K562 treated with DMSO at 1 percent for 4 hours (cell line): ENCODE measurements around the gene CPB1. TPM values are rescaled to one million over a fixed set of nuclear protein-coding genes. Genes with fewer than 3 reads are reported as not detected.

Source experiments
- total RNA-seq: library from RNA; unstranded; fragments of 300-600 nt; gene quantifications from 2 replicates; pipeline ENCODE4 v1.2.3, GENCODE V29; 2022; ENCODE audit not compliant: insufficient read depth

Gene CPB1
- total RNA-seq = not detected in 2 replicates

GRCh38 chr3:148827585-148827984, at the start of gene CPB1:
Gene CPB1 (plus strand): TSS chr3:148827811. CDS start chr3:148827824, 13 bp downstream.

DNA sequence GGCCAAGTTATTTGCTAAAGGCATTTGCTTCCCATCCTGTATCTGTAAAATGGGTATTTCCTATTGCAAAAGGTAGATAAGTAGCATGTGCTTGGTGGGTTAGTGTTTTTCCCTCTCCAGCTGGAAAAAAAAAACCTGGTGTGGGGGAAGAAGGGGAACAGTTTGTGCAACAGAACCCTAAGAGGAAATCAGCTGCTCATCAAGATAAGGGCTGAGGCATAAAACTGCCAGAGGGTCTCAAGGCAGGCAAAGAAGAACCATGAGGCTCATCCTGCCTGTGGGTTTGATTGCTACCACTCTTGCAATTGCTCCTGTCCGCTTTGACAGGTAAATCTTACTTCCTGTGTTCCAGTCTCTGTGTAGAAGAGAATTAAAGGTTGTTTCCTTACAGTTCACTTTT, 37.4 kb downstream of the CPB1 start, which contains the start of gene CPA3:
CPA3 (plus strand) TSS at position 248 of the 400 bp plus-strand sequence; CDS start at position 260, 12 bp downstream.

Other genes starting within 250 kb of the CPB1 start
- gene AGTR1, start 129.9 kb upstream of the CPB1 start, total RNA-seq = not detected in 2 replicates
- gene CPA3, start 37.5 kb downstream of the CPB1 start, total RNA-seq = not detected in 2 replicates
- 10.1 and 10.3 TPM in 2 replicates for gene GYG1, start 163.7 kb downstream of the CPB1 start, total RNA-seq